ENCODE results near the gene OTUD4. TPM values are rescaled to one million over a fixed set of nuclear protein-coding genes. Genes with fewer than 3 reads are reported as not detected.

Gene OTUD4
- polyA plus RNA-seq, 4 donors = 7.3 to 31.4 (median 8.9) TPM

Other genes starting within 250 kb of the OTUD4 start
- gene ANAPC10, start 82.4 kb downstream of the OTUD4 start, polyA plus RNA-seq = 10 to 100 TPM; 10.1 to 18.7 (median 12.8) TPM
- gene ABCE1, start 82.3 kb downstream of the OTUD4 start, polyA plus RNA-seq = 10 to 100 TPM in 3 of 4 donors, 1 to 10 TPM in 1; 7.8 to 52.9 (median 21.4) TPM

Data from small intestine (tissue), 4 donors.